Panc1 (cell line): ENCODE data around the gene PCNX1. TPM values are rescaled to one million over a fixed set of nuclear protein-coding genes. Genes with fewer than 3 reads are reported as not detected.

ENCODE experiments used
- ATAC-seq: fragments of 200-7000 bp; cut with Tn5 transposase; 2 replicates; pipeline ENCODE4 v1.9.1; 2020; ENCODE audit warnings: mild to moderate bottlenecking, moderate library complexity
- BruUV-seq: library from RNA; stranded (reverse); fragments of 400-500 nt; replicated peaks from 2 replicates; lab custom pipeline; 2021; lab: Mats Ljungman, UMichigan
- CTCF ChIA-PET: fragments of 300-600 bp; sonication (Branson Sonifier 250); formaldehyde crosslinking; loops from one replicate; lab custom pipeline; 2022; ENCODE audit warnings: antibody characterized with exemption; lab: Charles Lee
- POLR2A ChIA-PET: fragments of 300-600 bp; sonication (Branson Sonifier 250); formaldehyde crosslinking; loops from one replicate; lab custom pipeline; 2022; ENCODE audit warnings: antibody characterized with exemption; lab: Charles Lee
- DNase-seq: peaks from one replicate; pipeline ENCODE4 v3.0.0-alpha.2; 2010; ENCODE audit warnings: low read depth, low spot score
- H3K27ac ChIP-seq: 2 replicates; pipeline ENCODE4 v1.5.1; 2011; ENCODE audit warnings: mild to moderate bottlenecking, low read length, inconsistent platforms
- H3K27me3 ChIP-seq: fragments of 200-500 bp; sonication (Bioruptor generic); 2 replicates; pipeline ENCODE4 v1.6.0; 2014; ENCODE audit warnings: low read length, inconsistent platforms; ENCODE audit not compliant: control insufficient read depth, insufficient read depth
- H3K36me3 ChIP-seq: fragments of 200-500 bp; sonication (Bioruptor generic); 2 replicates; pipeline ENCODE4 v1.5.1; 2014; ENCODE audit warnings: inconsistent platforms, mild to moderate bottlenecking, low read length, moderate library complexity; ENCODE audit not compliant: control insufficient read depth, insufficient read depth
- H3K4me1 ChIP-seq: 2 replicates; pipeline ENCODE4 v1.5.1; 2011; ENCODE audit warnings: inconsistent platforms, mild to moderate bottlenecking, low read length, moderate library complexity; ENCODE audit not compliant: control insufficient read depth, insufficient read depth
- H3K4me3 ChIP-seq, 2 experiments: 2 replicates each; pipeline ENCODE4 v1.5.1; 2011 to 2012; ENCODE audit warnings: low read depth in 2 of 2, low read length in 2 of 2, mild to moderate bottlenecking in 2 of 2, inconsistent platforms in 1 of 2, moderate library complexity in 1 of 2
- H3K9me3 ChIP-seq: fragments of 200-500 bp; sonication (Bioruptor generic); 2 replicates; pipeline ENCODE4 v1.5.1; 2014; ENCODE audit warnings: low read depth, mild to moderate bottlenecking, inconsistent platforms, low read length, moderate library complexity; ENCODE audit not compliant: control insufficient read depth, insufficient read depth
- POLR2AphosphoS5 ChIP-seq: IDR thresholded peaks from 2 replicates; pipeline ENCODE4 v1.6.1; 2012; ENCODE audit warnings: mild to moderate bottlenecking, low read depth, low read length, moderate library complexity
- SIN3A ChIP-seq: IDR thresholded peaks from 2 replicates; pipeline ENCODE4 v1.6.1; 2012; ENCODE audit warnings: low read depth, mild to moderate bottlenecking, low read length, moderate library complexity, borderline replicate concordance; ENCODE audit not compliant: insufficient read depth
- TCF7L2 ChIP-seq: IDR thresholded peaks from 2 replicates; pipeline ENCODE4 v1.6.1; 2011; ENCODE audit warnings: mild to moderate bottlenecking, low read depth, low read length, inconsistent platforms
- in situ Hi-C: cut with HindIII; loops from 2 replicates; pipeline ENCODE4 v1.10.0; 2016; ENCODE audit warnings: low sequenced_read_pairs, low pct_unique_long_range_greater_than_20kb
- intact Hi-C: fragments of 100-400 bp; cut with micrococcal nuclease; formaldehyde crosslinking; loops from one replicate; pipeline ENCODE4 v1.10.0; 2022; ENCODE audit not compliant: unreplicated experiment
- total RNA-seq: library from RNA; stranded (reverse); gene quantifications from one replicate; pipeline ENCODE4 v1.2.1, GENCODE V29; 2021; ENCODE audit not compliant: unreplicated experiment
- TF ChIP-seq, protein P1 (sequence below): fragments of 450-650 bp; IDR thresholded peaks from 2 replicates; pipeline ENCODE4 v1.5.1; 2017; ENCODE audit warnings: mild to moderate bottlenecking
- TF ChIP-seq, protein P2 (sequence below), 2 experiments: IDR thresholded peaks; 2 replicates each; pipeline ENCODE4 v1.6.1; 2011 to 2012; ENCODE audit warnings: low read depth in 2 of 2, control low read depth in 1 of 2, low read length in 1 of 2, mild to moderate bottlenecking in 1 of 2, moderate library complexity in 1 of 2; ENCODE audit not compliant: insufficient read depth in 1 of 2

The PCNX1 gene
- total RNA-seq, 1 experiment from 2014 or later: 30.5 TPM

DNA sequence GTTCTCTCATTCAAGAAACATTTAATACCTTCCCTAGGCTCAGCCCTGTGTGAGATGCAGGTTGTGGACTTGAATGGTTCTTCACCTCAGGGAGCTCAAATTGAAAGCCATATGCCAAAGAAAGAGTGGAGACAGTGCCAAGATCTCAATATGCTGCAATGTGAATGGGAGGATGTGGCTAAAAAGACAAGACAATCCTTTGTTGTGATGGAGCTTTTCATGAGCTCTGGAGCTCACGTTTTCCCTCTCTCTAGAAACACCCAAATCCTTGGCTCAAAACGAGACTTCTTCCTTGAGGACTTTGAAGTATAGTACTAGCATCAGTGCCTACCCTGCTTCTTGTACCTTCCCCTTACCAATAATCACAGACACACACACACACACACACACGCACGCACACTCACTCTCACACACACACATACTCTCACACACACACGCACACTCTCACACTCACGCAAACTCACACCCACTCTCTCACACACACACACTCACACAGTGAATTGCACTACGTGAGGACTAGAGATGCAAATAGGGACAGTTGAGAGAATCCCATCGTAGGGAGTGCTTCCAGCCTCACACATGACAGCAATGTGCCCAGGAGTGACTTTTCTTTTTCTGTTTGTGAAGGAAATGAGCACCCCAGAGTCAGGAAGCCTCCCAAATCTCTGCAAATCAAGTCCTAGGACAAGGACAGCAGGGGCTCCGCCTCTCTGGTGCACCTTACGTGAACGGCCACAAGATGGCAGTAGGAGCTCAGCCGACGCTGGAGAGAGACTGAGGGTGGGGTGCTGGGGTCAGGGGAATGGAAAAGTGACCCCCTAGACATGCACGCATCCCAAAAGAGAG, 231.4 kb downstream of the PCNX1 start:
- H3K4me3 ChIP-seq: no peak overlapping the region
- H3K27ac ChIP-seq: no peak overlapping the region
- ATAC-seq: peak; percentile 95
- BruUV-seq: no TSS peak
- H3K27me3 ChIP-seq: no peaks in the 10 kb centered on the region
- no peak for DNase-seq
- in situ Hi-C loops: no loop called here
- no peaks in the 10 kb centered on the region for H3K9me3 ChIP-seq
- intact Hi-C loops: no loop called here
- H3K4me1 ChIP-seq: no peaks in the 10 kb centered on the region
- CTCF ChIA-PET: interaction anchor here (0.7 kb wide), 1 partner anchor 614 kb away, joined by 3 read pairs; no protein-coding TSS in a partner anchor
- H3K36me3 ChIP-seq: no peaks in the 10 kb centered on the region
- POLR2A ChIA-PET: no interaction called here
- TF ChIP-seq TCF7L2: no peak
- TF ChIP-seq, protein P1, sequence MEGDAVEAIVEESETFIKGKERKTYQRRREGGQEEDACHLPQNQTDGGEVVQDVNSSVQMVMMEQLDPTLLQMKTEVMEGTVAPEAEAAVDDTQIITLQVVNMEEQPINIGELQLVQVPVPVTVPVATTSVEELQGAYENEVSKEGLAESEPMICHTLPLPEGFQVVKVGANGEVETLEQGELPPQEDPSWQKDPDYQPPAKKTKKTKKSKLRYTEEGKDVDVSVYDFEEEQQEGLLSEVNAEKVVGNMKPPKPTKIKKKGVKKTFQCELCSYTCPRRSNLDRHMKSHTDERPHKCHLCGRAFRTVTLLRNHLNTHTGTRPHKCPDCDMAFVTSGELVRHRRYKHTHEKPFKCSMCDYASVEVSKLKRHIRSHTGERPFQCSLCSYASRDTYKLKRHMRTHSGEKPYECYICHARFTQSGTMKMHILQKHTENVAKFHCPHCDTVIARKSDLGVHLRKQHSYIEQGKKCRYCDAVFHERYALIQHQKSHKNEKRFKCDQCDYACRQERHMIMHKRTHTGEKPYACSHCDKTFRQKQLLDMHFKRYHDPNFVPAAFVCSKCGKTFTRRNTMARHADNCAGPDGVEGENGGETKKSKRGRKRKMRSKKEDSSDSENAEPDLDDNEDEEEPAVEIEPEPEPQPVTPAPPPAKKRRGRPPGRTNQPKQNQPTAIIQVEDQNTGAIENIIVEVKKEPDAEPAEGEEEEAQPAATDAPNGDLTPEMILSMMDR: peak; percentile 86

DNA sequence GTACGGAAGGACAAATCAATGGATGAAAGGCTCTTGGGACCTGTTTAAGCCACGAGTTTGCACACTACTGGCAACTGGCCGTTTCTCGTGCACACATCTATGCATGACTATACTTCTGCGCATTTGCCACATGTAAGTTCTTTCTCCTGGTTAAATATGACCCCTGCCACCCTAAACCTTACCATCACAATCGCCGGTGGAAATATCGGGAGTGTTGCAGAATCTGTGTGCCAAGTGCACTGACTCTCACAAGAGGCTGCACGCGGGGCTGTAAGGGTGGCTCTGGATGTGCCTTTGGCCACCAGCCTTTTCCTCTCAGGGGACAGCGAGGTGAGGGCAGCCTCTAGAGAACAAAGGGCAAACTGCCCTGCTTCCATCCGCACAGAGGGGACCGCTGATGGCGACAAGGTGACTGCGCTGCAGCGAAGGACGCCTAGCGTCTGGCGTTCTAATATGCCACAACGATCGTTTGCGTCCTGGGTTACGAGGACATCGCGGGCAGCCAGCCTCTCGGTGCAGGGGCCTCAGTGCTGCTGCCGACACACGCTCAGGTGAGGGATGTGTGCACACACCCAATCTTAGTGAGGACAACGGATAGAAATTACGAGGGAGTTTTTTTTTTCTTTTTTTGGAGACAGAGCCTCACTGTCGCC, 232.2 kb downstream of the PCNX1 start:
- Histone ChIP-seq H3K4me1 (no peaks in the 10 kb centered on the region), H3K9me3 (no peaks in the 10 kb centered on the region), H3K36me3 (no peaks in the 10 kb centered on the region), H3K27ac (no peak overlapping the region), H3K27me3 (no peaks in the 10 kb centered on the region), H3K4me3 (no peak overlapping the region)
- CTCF ChIA-PET: interaction anchor here (0.7 kb wide), 1 partner anchor 614 kb away, joined by 3 read pairs; no protein-coding TSS in a partner anchor
- peak; percentile 64; the same call in 1 of the 2 replicates for ATAC-seq
- BruUV-seq: no TSS peak
- in situ Hi-C loops: no loop called here
- TF ChIP-seq POLR2AphosphoS5: no peak
- TF ChIP-seq, protein P1: peak; percentile 51
- TF ChIP-seq, protein P2, sequence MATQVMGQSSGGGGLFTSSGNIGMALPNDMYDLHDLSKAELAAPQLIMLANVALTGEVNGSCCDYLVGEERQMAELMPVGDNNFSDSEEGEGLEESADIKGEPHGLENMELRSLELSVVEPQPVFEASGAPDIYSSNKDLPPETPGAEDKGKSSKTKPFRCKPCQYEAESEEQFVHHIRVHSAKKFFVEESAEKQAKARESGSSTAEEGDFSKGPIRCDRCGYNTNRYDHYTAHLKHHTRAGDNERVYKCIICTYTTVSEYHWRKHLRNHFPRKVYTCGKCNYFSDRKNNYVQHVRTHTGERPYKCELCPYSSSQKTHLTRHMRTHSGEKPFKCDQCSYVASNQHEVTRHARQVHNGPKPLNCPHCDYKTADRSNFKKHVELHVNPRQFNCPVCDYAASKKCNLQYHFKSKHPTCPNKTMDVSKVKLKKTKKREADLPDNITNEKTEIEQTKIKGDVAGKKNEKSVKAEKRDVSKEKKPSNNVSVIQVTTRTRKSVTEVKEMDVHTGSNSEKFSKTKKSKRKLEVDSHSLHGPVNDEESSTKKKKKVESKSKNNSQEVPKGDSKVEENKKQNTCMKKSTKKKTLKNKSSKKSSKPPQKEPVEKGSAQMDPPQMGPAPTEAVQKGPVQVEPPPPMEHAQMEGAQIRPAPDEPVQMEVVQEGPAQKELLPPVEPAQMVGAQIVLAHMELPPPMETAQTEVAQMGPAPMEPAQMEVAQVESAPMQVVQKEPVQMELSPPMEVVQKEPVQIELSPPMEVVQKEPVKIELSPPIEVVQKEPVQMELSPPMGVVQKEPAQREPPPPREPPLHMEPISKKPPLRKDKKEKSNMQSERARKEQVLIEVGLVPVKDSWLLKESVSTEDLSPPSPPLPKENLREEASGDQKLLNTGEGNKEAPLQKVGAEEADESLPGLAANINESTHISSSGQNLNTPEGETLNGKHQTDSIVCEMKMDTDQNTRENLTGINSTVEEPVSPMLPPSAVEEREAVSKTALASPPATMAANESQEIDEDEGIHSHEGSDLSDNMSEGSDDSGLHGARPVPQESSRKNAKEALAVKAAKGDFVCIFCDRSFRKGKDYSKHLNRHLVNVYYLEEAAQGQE (IDR thresholded peaks at IDR 0.05; ENCODE audit: insufficient read depth in 1 of 2, low read depth in 2 of 2, low read length in 1 of 2): no peak
- TF ChIP-seq SIN3A: no peak
- TF ChIP-seq TCF7L2: no peak
- DNase-seq: no peak
- POLR2A ChIA-PET: no interaction called here
- intact Hi-C loops: no loop called here
